K562 (cell line): ENCODE results near the gene NFXL1. TPM values are rescaled to one million over a fixed set of nuclear protein-coding genes. Genes with fewer than 3 reads are reported as not detected.

ENCODE experiments used
- ATAC-seq: fragments of 200-7000 bp; cut with Tn5 transposase; 3 replicates; pipeline ENCODE4 v1.9.1; 2020; ENCODE audit warnings: moderate library complexity
- Bru-seq: library from RNA; stranded (reverse); fragments of 400-500 nt; gene quantifications from one replicate; lab custom pipeline; 2021; lab: Mats Ljungman, UMichigan
- BruChase-seq, 2 experiments: library from RNA; stranded (reverse); fragments of 400-500 nt; gene quantifications; one replicate each; lab custom pipeline; 2021; lab: Mats Ljungman, UMichigan
- BruUV-seq: library from RNA; stranded (reverse); fragments of 400-500 nt; replicated peaks from 2 replicates; lab custom pipeline; 2021; lab: Mats Ljungman, UMichigan
- CTCF ChIA-PET: fragments of 300-600 bp; formaldehyde crosslinking; extraction: SDS; loops from one replicate; lab custom pipeline; 2021; ENCODE audit warnings: low intra/inter-chr PET ratio; lab: Yijun Ruan, JAX
- POLR2A ChIA-PET: fragments of 300-600, 350-650 bp; sonication (Branson Sonifier 250); formaldehyde crosslinking; extraction: SDS; loops from one replicate; lab custom pipeline; 2021; ENCODE audit warnings: antibody characterized with exemption, inconsistent platforms; lab: Yijun Ruan, JAX
- DNase-seq, 4 experiments: peaks; one replicate each; pipeline versions ENCODE4 v3.0.0 to v3.0.0-alpha.2; 2011 to 2018; ENCODE audit warnings: low spot score in 3 of 4, mixed read lengths in 3 of 4; ENCODE audit errors: extremely low read depth in 1 of 4
- FAIRE-seq: peaks from 2 replicates; lab custom pipeline; 2011; peaks lifted over from hg19 to GRCh38; lab: Jason Lieb, UNC
- H2AFZ ChIP-seq: 2 replicates; pipeline ENCODE4 v1.6.0; 2011; ENCODE audit warnings: low read depth, low read length, control low read depth, inconsistent platforms
- H3K27ac ChIP-seq: fragments of 200-600 bp; 3 replicates; pipeline ENCODE4 v1.8.0; 2011; ENCODE audit warnings: low read depth, mild to moderate bottlenecking, control low read depth, inconsistent platforms, low read length, moderate library complexity, mixed read lengths; ENCODE audit errors: extremely low read depth
- H3K27me3 ChIP-seq, 2 experiments: fragments of 300-600 bp in 1 of 2; 2 replicates in 1 of 2; 3 replicates in 1 of 2; pipeline versions ENCODE4 v1.6.0 to v1.8.0; 2011; ENCODE audit warnings: inconsistent platforms in 2 of 2, low read length in 2 of 2, mild to moderate bottlenecking in 1 of 2, mixed read lengths in 1 of 2, moderate library complexity in 1 of 2; ENCODE audit not compliant: control insufficient read depth in 2 of 2, insufficient read depth in 2 of 2
- H3K36me3 ChIP-seq: fragments of 300-600 bp; 3 replicates; pipeline ENCODE4 v1.8.0; 2011; ENCODE audit warnings: mild to moderate bottlenecking, low read length, inconsistent platforms; ENCODE audit not compliant: control insufficient read depth, insufficient read depth
- H3K4me1 ChIP-seq, 2 experiments: fragments of 200-600 bp in 1 of 2; replicated peaks in 1 of 2; 2 replicates in 1 of 2; 3 replicates in 1 of 2; pipeline versions ENCODE4 v1.5.1 to v1.8.0; 2011; ENCODE audit warnings: inconsistent platforms in 2 of 2, low read length in 2 of 2, mild to moderate bottlenecking in 1 of 2, mixed read lengths in 1 of 2, moderate library complexity in 1 of 2; ENCODE audit not compliant: control insufficient read depth in 2 of 2, insufficient read depth in 2 of 2
- H3K4me2 ChIP-seq: 2 replicates; pipeline ENCODE4 v1.6.1; 2011; ENCODE audit warnings: low read length, control low read depth, inconsistent platforms, mixed read lengths; ENCODE audit not compliant: insufficient read depth
- H3K4me3 ChIP-seq: fragments of 200-600 bp; sonication (generic), shearing (Covaris generic); 2 replicates; pipeline ENCODE4 v1.5.1; 2016; ENCODE audit warnings: control low read depth, inconsistent platforms
- H3K79me2 ChIP-seq: fragments of 200-600 bp; 3 replicates; pipeline ENCODE4 v1.8.0; 2011; ENCODE audit warnings: low read length, inconsistent platforms; ENCODE audit not compliant: control insufficient read depth, insufficient read depth
- H3K9ac ChIP-seq, 2 experiments: 2 replicates each; pipeline versions ENCODE4 v1.6.0 to v1.6.1; 2011; ENCODE audit warnings: low read depth in 2 of 2, low read length in 2 of 2, control low read depth in 1 of 2, inconsistent platforms in 1 of 2, mild to moderate bottlenecking in 1 of 2, mixed read lengths in 1 of 2; ENCODE audit not compliant: insufficient read depth in 1 of 2
- H3K9me1 ChIP-seq: one replicate; pipeline ENCODE4 v1.6.0; 2011; ENCODE audit warnings: inconsistent platforms, mild to moderate bottlenecking, low read length, moderate library complexity; ENCODE audit not compliant: control insufficient read depth, insufficient read depth
- H3K9me3 ChIP-seq: replicated peaks from 2 replicates; pipeline ENCODE4 v1.5.1; 2011; ENCODE audit warnings: low read depth, low read length, inconsistent platforms; ENCODE audit not compliant: control insufficient read depth, insufficient read depth
- H4K20me1 ChIP-seq: replicated peaks from 2 replicates; pipeline ENCODE4 v1.6.1; 2011; ENCODE audit warnings: low read length, inconsistent platforms, mixed read lengths; ENCODE audit not compliant: control insufficient read depth, insufficient read depth
- AFF1 ChIP-seq, 2 experiments: fragments of 450-650 bp; IDR thresholded peaks; 2 replicates each; pipeline ENCODE4 v1.6.1; 2018; ENCODE audit warnings: mild to moderate bottlenecking in 2 of 2, low read depth in 1 of 2; ENCODE audit not compliant: partially characterized antibody in 2 of 2
- EGR1 ChIP-seq: fragments of 450-650 bp; conservative IDR thresholded peaks from 2 replicates; pipeline ENCODE4 v1.6.1; 2017; ENCODE audit warnings: mild to moderate bottlenecking
- MAZ ChIP-seq, 2 experiments: fragments of 450-650 bp in 1 of 2; sonication (generic) in 1 of 2; formaldehyde crosslinking; IDR thresholded peaks in 1 of 2; conservative IDR thresholded peaks in 1 of 2; 2 replicates each; pipeline versions ENCODE4 v1.4.0 to v1.5.0; 2020; ENCODE audit warnings: mild to moderate bottlenecking in 1 of 2, missing genetic modification reagents in 1 of 2
- NR2C2 ChIP-seq, 2 experiments: fragments of 200-800 bp in 1 of 2; sonication (Bioruptor generic) in 1 of 2; sonication (generic) in 1 of 2; formaldehyde crosslinking in 1 of 2; IDR thresholded peaks; 2 replicates each; pipeline versions ENCODE4 v1.6.1 to v1.8.0; 2016 to 2022; ENCODE audit warnings: mild to moderate bottlenecking in 1 of 2, missing compliant biosample characterization in 1 of 2, missing genetic modification characterization in 1 of 2, missing genetic modification reagents in 1 of 2
- RAD21 ChIP-seq, 2 experiments: fragments of 250-450 bp in 1 of 2; fragments of 450-650 bp in 1 of 2; sonication (Bioruptor Pico) in 1 of 2; formaldehyde crosslinking in 1 of 2; IDR thresholded peaks in 1 of 2; conservative IDR thresholded peaks in 1 of 2; 2 replicates each; pipeline versions ENCODE4 v1.4.0 to v1.8.0; 2020 to 2022; ENCODE audit warnings: mild to moderate bottlenecking in 2 of 2, moderate library complexity in 1 of 2
- SMARCE1 ChIP-seq: fragments of 450-650 bp; IDR thresholded peaks from 2 replicates; pipeline ENCODE4 v1.7.1; 2016; ENCODE audit warnings: mild to moderate bottlenecking
- SRSF3 ChIP-seq: fragments of 200-400 bp; formaldehyde crosslinking; IDR thresholded peaks from 2 replicates; pipeline ENCODE4 v1.6.1; 2016; ENCODE audit warnings: mild to moderate bottlenecking, low read length, moderate library complexity; ENCODE audit not compliant: insufficient read depth
- SRSF9 ChIP-seq: fragments of 200-400 bp; formaldehyde crosslinking; IDR thresholded peaks from 2 replicates; pipeline ENCODE4 v1.6.1; 2017; ENCODE audit warnings: low read depth, low read length, borderline replicate concordance
- TAF15 ChIP-seq: fragments of 200-400 bp; formaldehyde crosslinking; IDR thresholded peaks from 2 replicates; pipeline ENCODE4 v1.6.1; 2017; ENCODE audit warnings: mild to moderate bottlenecking, low read depth, low read length, moderate library complexity
- ZSCAN29 ChIP-seq: fragments of 450-650 bp; IDR thresholded peaks from 2 replicates; pipeline ENCODE4 v1.6.1; 2017
- WGBS: fragments of 100-300 bp; shearing (Covaris generic); methylation state at CpG from one replicate; pipeline ENCODE4 v1.1.6; 2016; ENCODE audit warnings: low coverage, mixed read lengths; ENCODE audit not compliant: insufficient coverage; ENCODE audit errors: missing lambda C conversion rate; 5-methylcytosine and 5-hydroxymethylcytosine counted together
- in situ Hi-C: fragments of 300-500 bp; cut with MboI; formaldehyde crosslinking; loops from 4 replicates; pipeline ENCODE4 v1.15.0; 2018; ENCODE audit warnings: inconsistent platforms, mixed read lengths
- intact Hi-C: fragments of 100-400 bp; cut with micrococcal nuclease; formaldehyde crosslinking; loops from 2 replicates; pipeline ENCODE4 v1.14.2; 2022
- long read RNA-seq, 3 experiments: library from polyadenylated mRNA in 2 of 3; library from RNA in 1 of 3; unstranded in 2 of 3; stranded (forward) in 1 of 3; transcript quantifications; one replicate each; pipeline ENCODE4 v2.0.0, GENCODE V29; 2019 to 2022
- polyA minus RNA-seq, 3 experiments: library from RNA; depleted of rRNA, polyadenylated mRNA; stranded (reverse); fragments of >200 nt; gene quantifications; 2 replicates each; pipeline ENCODE4 v1.2.3, GENCODE V29; 2011
- polyA plus RNA-seq, 8 experiments: library from polyadenylated mRNA; depleted of rRNA in 4 of 8; stranded (reverse) in 5 of 8; unstranded in 3 of 8; fragments of >200 nt; fragmentation: Nextera tagmentation in 2 of 8; fragmentation: Illumina TruSeq in 1 of 8; extraction: Ambion mirVana in 2 of 8; extraction: Trizol in 1 of 8; gene quantifications; 2 replicates each; pipeline versions ENCODE4 v1.2.1 to v1.2.3, GENCODE V29; 2011 to 2014; ENCODE audit warnings: inconsistent platforms in 1 of 8, missing spikeins in 1 of 8
- total RNA-seq, 7 experiments: library from RNA; depleted of rRNA in 6 of 7; stranded (reverse); fragments of >200 nt in 6 of 7; fragmentation: Illumina TruSeq in 2 of 7; extraction: Trizol in 2 of 7; gene quantifications; 2 replicates each; pipeline versions ENCODE4 v1.2.1 to v1.2.3, GENCODE V29; 2011 to 2021; ENCODE audit warnings: low replicate concordance in 1 of 7

The NFXL1 gene
- total RNA-seq (2011; cell fraction: chromatin; rRNA removed; ENCODE audit: low replicate concordance) = 36.8 and 85.1 TPM in 2 replicates
- 18.2 and 23.7 TPM in 2 replicates for total RNA-seq (2011; cell fraction: nucleolus; rRNA removed)
- total RNA-seq (2011; cell fraction: nucleoplasm; rRNA removed) = 26.6 and 27.4 TPM in 2 replicates
- total RNA-seq (2014; rRNA removed) = 9.1 and 15.1 TPM in 2 replicates
- 10.6 and 11.2 TPM in 2 replicates for total RNA-seq (2014; rRNA removed; fragmentation: Illumina TruSeq; extraction: Trizol)
- total RNA-seq (2015; rRNA removed; fragmentation: Illumina TruSeq; extraction: Trizol) = 8.7 and 9.5 TPM in 2 replicates
- total RNA-seq (2021) = 16.1 and 18.8 TPM in 2 replicates
- 22.4 and 27.0 TPM in 2 replicates for polyA plus RNA-seq (2011; rRNA removed)
- 6.2 and 12.7 TPM in 2 replicates for polyA plus RNA-seq (2011; cell fraction: cytosol; rRNA removed)
- 35.6 and 42.9 TPM in 2 replicates for polyA plus RNA-seq (2011; cell fraction: nucleus; rRNA removed)
- polyA plus RNA-seq (2012) = 9.4 and 17.2 TPM in 2 replicates
- 10.4 and 13.0 TPM in 2 replicates for polyA plus RNA-seq (2014; fragmentation: Illumina TruSeq; extraction: Trizol)
- 1 to 10 TPM; 7.5 to 8.0 TPM for polyA plus RNA-seq (2014; fragmentation: Nextera tagmentation; extraction: Ambion mirVana)
- polyA plus RNA-seq (2014; rRNA removed) = 12.8 and 13.6 TPM in 2 replicates
- polyA minus RNA-seq (2011; rRNA and poly(A)+ RNA removed) = 87.6 and 93.6 TPM in 2 replicates
- 18.4 and 19.9 TPM in 2 replicates for polyA minus RNA-seq (2011; cell fraction: cytosol; rRNA and poly(A)+ RNA removed)
- polyA minus RNA-seq (2011; cell fraction: nucleus; rRNA and poly(A)+ RNA removed) = 32.7 and 61.4 TPM in 2 replicates
- percentile 84 among the genes with signal in this experiment for Bru-seq, nascent RNA
- BruChase-seq, experiment 1, labeled RNA remaining after a 2-hour chase = percentile 87 among the genes with signal in this experiment
- percentile 87 among the genes with signal in this experiment for BruChase-seq, experiment 2, labeled RNA remaining after a 6-hour chase
- long read RNA-seq, experiment 1, transcript NFXL1-202 (23 exons, 3,728 nt) = major isoform, 15 of 41 reads
- long read RNA-seq, experiment 1, partial matches to known transcripts = 16 of 41 reads
- long read RNA-seq, experiment 1, other reads (novel, unspliced or antisense) = 8 of 41 reads
- long read RNA-seq, experiment 2, partial matches to known transcripts = 2 of 8 reads
- long read RNA-seq, experiment 2, other reads (novel, unspliced or antisense) = 5 of 8 reads
- long read RNA-seq, experiment 3, partial matches to known transcripts = 1 of 4 reads
- long read RNA-seq, experiment 3, other reads (novel, unspliced or antisense) = 3 of 4 reads

DNA sequence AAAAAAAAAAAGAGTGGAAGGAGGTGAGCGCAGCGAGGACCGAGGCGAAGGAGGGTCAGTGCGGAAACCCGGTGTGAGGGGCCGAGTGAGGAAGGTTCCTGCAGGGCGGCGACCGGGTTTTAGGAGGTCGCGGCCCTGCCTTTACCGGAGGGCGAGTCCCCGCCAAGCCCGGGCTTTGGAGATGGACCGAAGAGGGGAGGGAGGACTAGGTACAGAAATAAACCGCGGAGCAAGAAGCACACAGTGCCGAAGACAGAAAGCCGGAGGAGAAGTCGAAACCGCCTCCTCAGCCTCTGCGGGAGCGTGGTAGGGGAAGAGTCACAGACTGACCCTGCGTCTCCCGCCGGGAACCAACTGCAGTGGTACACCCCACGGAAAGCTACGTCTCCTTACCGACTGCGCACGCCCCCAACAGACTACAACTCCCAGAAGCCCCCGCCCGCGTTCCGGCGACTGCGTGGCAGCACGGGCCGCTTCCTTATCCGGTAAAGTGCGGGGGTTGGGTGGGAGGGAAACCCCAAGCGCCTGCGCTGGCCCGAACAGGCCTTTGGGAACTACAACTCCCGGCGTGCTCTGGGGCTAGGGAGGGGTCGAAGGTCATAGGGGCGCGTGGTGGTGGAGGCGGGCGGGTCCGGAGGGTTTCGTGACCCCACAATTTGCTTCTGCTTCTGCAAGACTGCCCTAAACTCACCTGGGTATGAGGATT, at the start of gene NFXL1:
Gene NFXL1, minus strand, starts transcription at position 364 of the 706 bp plus-strand sequence. CDS start 380 bp downstream, outside the sequence.
- Histone ChIP-seq H3K9me1 (no peaks in the 10 kb centered on the region), H3K4me3 (peak within 1 kb of the TSS; percentile 89), H3K9ac (peak within 1 kb of the TSS; percentile 85 to 95), H4K20me1 (no peaks in the 10 kb centered on the region), H3K36me3 (peaks cover 25% of the 10 kb centered on the region; the same call in 2 of the 3 replicates), H3K9me3 (no peaks in the 10 kb centered on the region), H3K4me1 (peaks cover 11 to 17% of the 10 kb centered on the region in 2 experiments), H2AFZ (peak within 1 kb of the TSS; percentile 100), H3K4me2 (peak within 1 kb of the TSS; percentile 97), H3K27ac (peak within 1 kb of the TSS; percentile 87), H3K79me2 (peaks cover 32% of the 10 kb centered on the region), H3K27me3 (no peaks in the 10 kb centered on the region)
- CTCF ChIA-PET = no interaction called here
- intact Hi-C loops (no loop called here), in situ Hi-C loops (no loop called here)
- ATAC-seq = peak; percentile 97
- POLR2A ChIA-PET = interaction anchor here (0.5 to 1.4 kb wide), 5 partner anchors 11 to 427 kb away, joined by 3 to 4 read pairs (median 4); partner anchors contain the start of gene SLAIN2
- BruUV-seq = no TSS peak
- peak; percentile 77 for FAIRE-seq
- under 1% methylated on average over 42 of the region's 55 CpGs for WGBS
- DNase-seq = peak; percentile 94 to 99 (median 94)
- TF ChIP-seq MAZ (CRISPR knock-in tag; conservative IDR thresholded peaks at IDR 0.05 in 1 of 2, IDR thresholded peaks at IDR 0.05 in 1 of 2) = peak; percentile 69 to 70
- no peak for TF ChIP-seq SMARCE1
- no peak for TF ChIP-seq TAF15
- peak; percentile 32 to 89 for TF ChIP-seq AFF1 (IDR thresholded peaks at IDR 0.05; ENCODE audit: low read depth in 1 of 2, partially characterized antibody in 2 of 2)
- no peak for TF ChIP-seq SRSF9
- no peak for TF ChIP-seq SRSF3
- TF ChIP-seq EGR1 = peak; percentile 83
- TF ChIP-seq NR2C2 (CRISPR knock-in tag; IDR thresholded peaks at IDR 0.05) = peak; percentile 100
- TF ChIP-seq NR2C2 (tag; IDR thresholded peaks at IDR 0.05) = peak; percentile 100
- no peak for TF ChIP-seq RAD21 (CRISPR knock-in tag; conservative IDR thresholded peaks at IDR 0.05 in 1 of 2, IDR thresholded peaks at IDR 0.05 in 1 of 2)
- no peak for TF ChIP-seq ZSCAN29
